Loucy (cell line): ENCODE data around the gene OR2M7.

Experiments
- H2AFZ ChIP-seq: fragments of 200-600 bp; sonication (generic); 2 replicates; pipeline ENCODE4 v1.6.0; 2016; ENCODE audit warnings: antibody characterized with exemption, mild to moderate bottlenecking, low read length, moderate library complexity
- H3F3A ChIP-seq: fragments of 200-600 bp; 2 replicates; pipeline ENCODE4 v1.6.0; 2016; ENCODE audit warnings: antibody characterized with exemption, low read depth, mild to moderate bottlenecking
- H3K27me3 ChIP-seq: fragments of 200-600 bp; sonication (generic); 2 replicates; pipeline ENCODE4 v1.6.1; 2014; ENCODE audit warnings: low read length, mild to moderate bottlenecking; ENCODE audit not compliant: insufficient read depth, poor library complexity, severe bottlenecking
- H3K36me3 ChIP-seq: fragments of 200-600 bp; sonication (generic); 2 replicates; pipeline ENCODE4 v1.6.1; 2016; ENCODE audit warnings: low read length; ENCODE audit not compliant: insufficient read depth
- H3K4me1 ChIP-seq: fragments of 200-600 bp; sonication (generic); 2 replicates; pipeline ENCODE4 v1.5.1; 2014; ENCODE audit warnings: low read length, mild to moderate bottlenecking; ENCODE audit not compliant: insufficient read depth, poor library complexity, severe bottlenecking
- H3K4me2 ChIP-seq: fragments of 200-600 bp; sonication (generic); 2 replicates; pipeline ENCODE4 v1.6.0; 2014; ENCODE audit warnings: antibody characterized with exemption, low read length, low read depth, mild to moderate bottlenecking; ENCODE audit not compliant: poor library complexity, severe bottlenecking
- H3K4me3 ChIP-seq: fragments of 200-600 bp; sonication (generic); 2 replicates; pipeline ENCODE4 v1.5.1; 2014; ENCODE audit warnings: low read length, mild to moderate bottlenecking, mixed read lengths; ENCODE audit not compliant: poor library complexity, severe bottlenecking
- H3K79me2 ChIP-seq: fragments of 200-600 bp; sonication (generic); 2 replicates; pipeline ENCODE4 v1.6.1; 2014; ENCODE audit warnings: low read length; ENCODE audit not compliant: insufficient read depth
- H3K9ac ChIP-seq: fragments of 200-600 bp; sonication (generic); 2 replicates; pipeline ENCODE4 v1.6.0; 2014; ENCODE audit warnings: mild to moderate bottlenecking, low read depth, low read length, moderate library complexity; ENCODE audit not compliant: poor library complexity, severe bottlenecking
- H3K9me2 ChIP-seq: fragments of 200-600 bp; sonication (generic); replicated peaks from 2 replicates; pipeline ENCODE4 v1.6.1; 2016; ENCODE audit warnings: low read depth, low read length, mixed read lengths
- H3K9me3 ChIP-seq: fragments of 200-600 bp; sonication (generic); 2 replicates; pipeline ENCODE4 v1.6.1; 2014; ENCODE audit warnings: mild to moderate bottlenecking, antibody characterized with exemption, low read length, low read depth; ENCODE audit not compliant: insufficient read depth
- H4K20me1 ChIP-seq: fragments of 200-600 bp; sonication (generic); 2 replicates; pipeline ENCODE4 v1.6.0; 2014; ENCODE audit warnings: antibody characterized with exemption, low read length, mild to moderate bottlenecking; ENCODE audit not compliant: insufficient read depth, poor library complexity, severe bottlenecking
- CTCF ChIP-seq: fragments of 200-600 bp; sonication (generic); conservative IDR thresholded peaks from 2 replicates; pipeline ENCODE4 v1.5.1; 2014; ENCODE audit warnings: mild to moderate bottlenecking, antibody characterized with exemption, low read length
- EZH2phosphoT487 ChIP-seq: fragments of 200-600 bp; IDR thresholded peaks from 2 replicates; pipeline ENCODE4 v1.6.1; 2018; ENCODE audit warnings: antibody characterized with exemption, mild to moderate bottlenecking, moderate library complexity, borderline replicate concordance

The OR2M7 gene

GRCh38 chr1:248277876-248278275 lies 46.5 kb downstream of the OR2M7 start, which contains the start of gene OR2T33:
Gene OR2T33 (minus strand): TSS chr1:248277976. CDS start chr1:248273814, 4,162 bp downstream.
- TF ChIP-seq CTCF (no peak), EZH2phosphoT487 (no peak)

More at GRCh38 chr1:248277876-248278275, 46.5 kb downstream of the OR2M7 start, which contains the start of gene OR2T33:
- Histone ChIP-seq H4K20me1 (no peaks in the 10 kb centered on the region), H3K9me3 (no peaks in the 10 kb centered on the region), H2AFZ (no peak within 1 kb of the TSS), H3K4me1 (no peaks in the 10 kb centered on the region), H3K4me2 (no peak within 1 kb of the TSS), H3K79me2 (no peaks in the 10 kb centered on the region), H3K9ac (no peak within 1 kb of the TSS), H3K9me2 (no peaks in the 10 kb centered on the region), H3K27me3 (no peaks in the 10 kb centered on the region), H3K36me3 (no peaks in the 10 kb centered on the region), H3K4me3 (no peak within 1 kb of the TSS), H3F3A (no peaks in the 10 kb centered on the region)
